NCI-H2107 treated with DMSO at 0.1 percent for 48 hours (cell line): ENCODE data around the gene TOR2A.
"Not testable (repeated sequence)": the region's sequence is repeated elsewhere in the genome, so short reads cannot be mapped to it uniquely, and the experiment has no call there.

Experiments used
- DNase-seq: peaks from one replicate; lab custom pipeline; 2025; ENCODE audit not compliant: unreplicated experiment; lab: John Stamatoyannopoulos, UW

The TOR2A gene

GRCh38 chr9:127769101-127769500, 34.0 kb upstream of the TOR2A start:
- DNase-seq, result no peak

- DNase-seq, result no peak
Measured at GRCh38 chr9:127768698-127769097, 33.6 kb upstream of the TOR2A start.

GRCh38 chr9:127767909-127768331, 32.8 kb upstream of the TOR2A start:
- DNase-seq, result no peak

- DNase-seq, result no peak
Measured at GRCh38 chr9:127767410-127767809, 32.3 kb upstream of the TOR2A start.

GRCh38 chr9:127765418-127765817, 30.3 kb upstream of the TOR2A start:
- no peak for DNase-seq

GRCh38 chr9:127763918-127764384, 28.9 kb upstream of the TOR2A start:
- no peak for DNase-seq

- DNase-seq, result no peak
Measured at GRCh38 chr9:127762111-127762676, 27.1 kb upstream of the TOR2A start.

- no peak for DNase-seq
Measured at GRCh38 chr9:127761491-127761956, 26.4 kb upstream of the TOR2A start.

GRCh38 chr9:127761061-127761460, 26.0 kb upstream of the TOR2A start:
- DNase-seq, result no peak

- DNase-seq, result no peak
Measured at GRCh38 chr9:127758843-127759242, 23.7 kb upstream of the TOR2A start.

- not testable (repeated sequence) for DNase-seq
Measured at GRCh38 chr9:127756776-127757175, 21.7 kb upstream of the TOR2A start.

- DNase-seq, result no peak
Measured at GRCh38 chr9:127756233-127756632, 21.1 kb upstream of the TOR2A start.

GRCh38 chr9:127755061-127756060, 20.3 kb upstream of the TOR2A start:
- DNase-seq, result no peak

- no peak for DNase-seq
Measured at GRCh38 chr9:127754099-127755060, 19.3 kb upstream of the TOR2A start.

- DNase-seq, result no peak
Measured at GRCh38 chr9:127753622-127754021, 18.5 kb upstream of the TOR2A start.

GRCh38 chr9:127753148-127753547, 18.1 kb upstream of the TOR2A start:
- DNase-seq, result no peak

GRCh38 chr9:127751269-127752054, 16.4 kb upstream of the TOR2A start:
- DNase-seq, result no peak

- no peak for DNase-seq
Measured at GRCh38 chr9:127749090-127749787, 14.1 kb upstream of the TOR2A start.

- no peak for DNase-seq
Measured at GRCh38 chr9:127746959-127747569, 12.0 kb upstream of the TOR2A start.
